Hepatocyte (in vitro differentiated cells): ENCODE data around the gene IGSF8. TPM values are rescaled to one million over a fixed set of nuclear protein-coding genes. Genes with fewer than 3 reads are reported as not detected.
"Not testable (repeated sequence)": the region's sequence is repeated elsewhere in the genome, so short reads cannot be mapped to it uniquely, and the experiment has no call there.

Experiments
- DNase-seq: peaks from one replicate; pipeline ENCODE4 v3.0.0-alpha.2; 2016; ENCODE audit warnings: low spot score
- H2AFZ ChIP-seq: fragments of 200-600 bp; sonication (generic); 2 replicates; pipeline ENCODE4 v1.6.0; 2016; ENCODE audit warnings: antibody characterized with exemption, mild to moderate bottlenecking
- H3K27ac ChIP-seq: fragments of 200-600 bp; sonication (generic); 2 replicates; pipeline ENCODE4 v1.5.1; 2016; ENCODE audit warnings: mild to moderate bottlenecking
- H3K27me3 ChIP-seq: fragments of 200-600 bp; sonication (generic); 2 replicates; pipeline ENCODE4 v1.6.1; 2016
- H3K36me3 ChIP-seq: fragments of 200-600 bp; sonication (generic); replicated peaks from 2 replicates; pipeline ENCODE4 v1.5.1; 2016; ENCODE audit warnings: low read depth; ENCODE audit not compliant: insufficient read depth
- H3K4me1 ChIP-seq: fragments of 200-600 bp; sonication (generic); 2 replicates; pipeline ENCODE4 v1.5.1; 2016; ENCODE audit warnings: mild to moderate bottlenecking, moderate library complexity; ENCODE audit not compliant: insufficient read depth
- H3K4me2 ChIP-seq: fragments of 200-600 bp; sonication (generic); 2 replicates; pipeline ENCODE4 v1.6.0; 2016
- H3K4me3 ChIP-seq: fragments of 200-600 bp; sonication (generic); 2 replicates; pipeline ENCODE4 v1.5.1; 2016; ENCODE audit warnings: mild to moderate bottlenecking
- H3K79me2 ChIP-seq: fragments of 200-600 bp; sonication (generic); 2 replicates; pipeline ENCODE4 v1.6.0; 2017; ENCODE audit warnings: mild to moderate bottlenecking
- H3K9me2 ChIP-seq: fragments of 200-600 bp; sonication (generic); replicated peaks from 2 replicates; pipeline ENCODE4 v1.6.0; 2017; ENCODE audit warnings: mild to moderate bottlenecking; ENCODE audit not compliant: insufficient read depth
- H3K9me3 ChIP-seq: fragments of 200-600 bp; sonication (generic); 2 replicates; pipeline ENCODE4 v1.5.1; 2016; ENCODE audit warnings: low read depth, mild to moderate bottlenecking
- H4K20me1 ChIP-seq: fragments of 200-600 bp; sonication (generic); 2 replicates; pipeline ENCODE4 v1.6.0; 2016; ENCODE audit warnings: mild to moderate bottlenecking; ENCODE audit not compliant: insufficient read depth, poor library complexity, severe bottlenecking
- CTCF ChIP-seq: fragments of 200-600 bp; sonication (generic); IDR thresholded peaks from 2 replicates; pipeline ENCODE4 v1.5.1; 2016; ENCODE audit warnings: antibody characterized with exemption, mild to moderate bottlenecking; ENCODE audit not compliant: poor library complexity
- EZH2 ChIP-seq: fragments of 200-600 bp; sonication (generic); IDR thresholded peaks from 2 replicates; pipeline ENCODE4 v1.6.1; 2016; ENCODE audit warnings: antibody characterized with exemption, mild to moderate bottlenecking, borderline replicate concordance
- EZH2phosphoT487 ChIP-seq: fragments of 200-600 bp; sonication (generic); IDR thresholded peaks from one replicate; pipeline ENCODE4 v1.6.1; 2018; ENCODE audit warnings: antibody characterized with exemption, mild to moderate bottlenecking, low read depth, moderate library complexity; ENCODE audit not compliant: unreplicated experiment, severe bottlenecking
- WGBS: methylation state at CpG from one replicate; pipeline ENCODE4 v1.1.6; 2016; ENCODE audit warnings: low lambda C conversion rate; ENCODE audit errors: missing lambda C conversion rate; 5-methylcytosine and 5-hydroxymethylcytosine counted together
- polyA plus RNA-seq: library from polyadenylated mRNA; unstranded; fragments of >200 nt; fragmentation: Nextera tagmentation; extraction: Ambion mirVana; gene quantifications from 2 replicates; pipeline ENCODE4 v1.2.1, GENCODE V29; 2016
- total RNA-seq: library from RNA; depleted of rRNA; stranded (reverse); fragments of >200 nt; gene quantifications from 2 replicates; pipeline ENCODE4 v1.2.3, GENCODE V29; 2014

IGSF8 gene
- total and polyA plus RNA-seq, 2 experiments from 2014 or later: 36.8 to 54.1 TPM

DNA sequence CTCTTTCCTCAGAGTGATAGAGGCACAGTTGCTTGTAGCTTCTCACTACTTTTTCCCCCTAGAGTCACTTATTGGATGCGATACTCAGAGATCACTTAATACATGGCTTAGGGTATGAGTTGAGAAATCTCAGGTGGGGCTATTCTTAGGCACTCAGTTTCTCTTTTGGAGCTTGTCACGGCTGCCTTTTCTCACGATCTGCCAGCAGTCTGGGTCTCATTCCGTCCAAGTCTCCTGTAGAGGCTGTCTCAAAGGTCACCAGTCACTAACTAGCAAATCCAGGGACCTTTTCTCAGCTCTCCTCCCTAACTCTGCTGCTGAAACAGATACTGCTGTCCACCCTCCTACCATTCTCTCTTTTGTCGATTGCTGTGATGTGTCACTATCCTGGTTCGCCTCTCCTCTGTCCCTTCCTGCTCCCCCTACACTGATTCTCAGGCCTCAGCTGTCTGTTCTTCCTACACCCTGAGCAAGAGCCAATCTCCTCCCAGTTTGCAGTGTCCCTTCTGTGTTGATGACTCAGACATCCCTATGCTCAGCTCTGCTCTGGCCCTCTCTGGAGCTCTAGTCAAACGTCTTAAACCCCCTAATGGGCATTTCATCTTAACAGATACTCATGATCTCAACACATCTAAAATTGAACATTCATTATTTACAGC is 29.6 kb upstream of the IGSF8 start:
- H2AFZ ChIP-seq: no peak overlapping the region
- H3K27me3 ChIP-seq: no peaks in the 10 kb centered on the region
- no peak overlapping the region for H3K4me3 ChIP-seq
- no peak for TF ChIP-seq EZH2
- no peak for TF ChIP-seq CTCF
- no peak for TF ChIP-seq EZH2phosphoT487
- H3K27ac ChIP-seq: peak overlapping the region; percentile 58
- peaks cover 8% of the 10 kb centered on the region for H3K4me1 ChIP-seq
- no peaks in the 10 kb centered on the region for H3K79me2 ChIP-seq
- WGBS: 72% methylated on average over 7 of the region's 7 CpGs
- H3K36me3 ChIP-seq: no peaks in the 10 kb centered on the region
- H3K4me2 ChIP-seq: no peak overlapping the region
- no peaks in the 10 kb centered on the region for H3K9me3 ChIP-seq
- H3K9me2 ChIP-seq: no peaks in the 10 kb centered on the region
- H4K20me1 ChIP-seq: no peaks in the 10 kb centered on the region
- peak; percentile 66 for DNase-seq

DNA sequence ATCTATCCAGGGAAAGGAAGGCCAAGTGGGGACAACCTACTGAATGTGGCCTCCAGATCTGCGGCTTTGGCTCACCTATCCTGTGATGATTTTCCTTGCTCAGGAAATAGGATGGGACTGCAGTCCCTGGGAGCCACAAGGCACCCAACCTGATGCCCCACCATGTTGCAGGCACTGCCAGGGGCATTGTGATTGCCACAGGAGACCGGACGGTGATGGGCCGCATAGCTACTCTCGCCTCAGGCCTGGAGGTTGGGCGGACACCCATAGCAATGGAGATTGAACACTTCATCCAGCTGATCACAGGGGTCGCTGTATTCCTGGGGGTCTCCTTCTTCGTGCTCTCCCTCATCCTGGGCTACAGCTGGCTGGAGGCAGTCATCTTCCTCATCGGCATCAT is 29.0 kb upstream of the IGSF8 start:
- no peaks in the 10 kb centered on the region for H3K27me3 ChIP-seq
- H3K4me2 ChIP-seq: no peak overlapping the region
- H3K4me3 ChIP-seq: no peak overlapping the region
- H3K9me3 ChIP-seq: no peaks in the 10 kb centered on the region
- WGBS: 95% methylated on average over 9 of the region's 9 CpGs
- no peak overlapping the region for H2AFZ ChIP-seq
- H4K20me1 ChIP-seq: no peaks in the 10 kb centered on the region
- peak overlapping the region; percentile 58 for H3K27ac ChIP-seq
- no peaks in the 10 kb centered on the region for H3K9me2 ChIP-seq
- no peaks in the 10 kb centered on the region for H3K79me2 ChIP-seq
- H3K36me3 ChIP-seq: no peaks in the 10 kb centered on the region
- DNase-seq: no peak
- TF ChIP-seq CTCF: no peak
- no peak for TF ChIP-seq EZH2
- TF ChIP-seq EZH2phosphoT487: no peak
- H3K4me1 ChIP-seq: peaks cover 8% of the 10 kb centered on the region

DNA sequence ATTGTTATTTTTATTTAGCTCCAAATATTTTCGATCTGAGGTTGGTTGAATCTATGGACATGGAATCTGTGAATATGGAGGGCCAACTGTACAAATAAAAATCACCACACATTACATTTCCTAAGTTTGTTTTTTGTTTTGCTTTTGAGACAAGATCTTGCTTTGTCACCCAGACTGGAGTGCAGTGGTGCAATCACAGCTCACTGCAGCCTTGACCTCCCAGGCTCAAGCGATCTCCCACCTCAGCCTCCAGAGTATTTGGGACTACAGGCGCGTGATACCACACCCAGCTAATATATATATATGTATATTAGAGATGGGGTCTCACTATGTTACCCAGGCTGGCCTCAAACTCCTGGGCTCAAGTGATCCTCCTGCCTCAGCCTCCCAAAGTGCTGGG is 27.9 kb upstream of the IGSF8 start:
- not testable (repeated sequence) for H3K4me3 ChIP-seq, H2AFZ ChIP-seq, DNase-seq, H3K4me1 ChIP-seq, H3K4me2 ChIP-seq, H3K9me3 ChIP-seq, H3K79me2 ChIP-seq, H3K36me3 ChIP-seq, H4K20me1 ChIP-seq, H3K9me2 ChIP-seq, H3K27ac ChIP-seq, H3K27me3 ChIP-seq
- WGBS: 85% methylated on average over 4 of the region's 4 CpGs

GRCh38 chr1:160125746-160126145 is 27.3 kb upstream of the IGSF8 start:
- H3K4me1 ChIP-seq: peaks cover 8% of the 10 kb centered on the region
- H4K20me1 ChIP-seq: no peaks in the 10 kb centered on the region
- no peaks in the 10 kb centered on the region for H3K79me2 ChIP-seq
- H3K9me3 ChIP-seq: no peaks in the 10 kb centered on the region
- WGBS: 100% methylated on average over 1 of the region's 1 CpG
- no peak for TF ChIP-seq CTCF
- no peak for TF ChIP-seq EZH2phosphoT487
- TF ChIP-seq EZH2: no peak
- no peaks in the 10 kb centered on the region for H3K36me3 ChIP-seq
- peak overlapping the region; percentile 87 for H3K27ac ChIP-seq
- no peaks in the 10 kb centered on the region for H3K9me2 ChIP-seq
- no peak overlapping the region for H3K4me2 ChIP-seq
- no peaks in the 10 kb centered on the region for H3K27me3 ChIP-seq
- no peak overlapping the region for H3K4me3 ChIP-seq
- no peak for DNase-seq
- no peak overlapping the region for H2AFZ ChIP-seq
